EH (cell line): ENCODE measurements around the gene MAGEA4.
"Not testable (repeated sequence)": the region's sequence is repeated elsewhere in the genome, so short reads cannot be mapped to it uniquely, and the experiment has no call there.

Experiments
- DNase-seq: peaks from one replicate; pipeline ENCODE4 v3.0.0-alpha.2; 2015; ENCODE audit warnings: low read depth

Gene MAGEA4

DNA sequence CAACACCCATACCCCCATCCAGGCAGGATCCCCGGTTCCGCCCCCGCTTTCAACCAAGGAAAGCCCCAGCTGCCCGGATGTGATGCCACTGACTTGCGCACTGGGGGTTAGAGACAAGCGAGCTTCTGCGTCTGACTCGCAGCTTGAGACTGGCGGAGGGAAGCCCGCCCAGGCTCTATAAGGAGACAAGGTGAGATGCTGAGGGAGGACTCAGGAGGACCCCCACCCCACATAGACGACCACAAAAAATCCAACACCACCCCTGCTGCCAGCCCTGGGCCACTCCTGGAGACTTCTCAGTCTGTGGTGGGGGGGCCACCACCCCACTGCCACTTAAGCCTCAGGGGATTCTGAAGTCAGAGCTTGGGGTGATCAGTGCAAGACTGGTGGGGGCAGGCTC lies at the start of gene MAGEA4:
MAGEA4 (plus strand) TSS at position 110 of the 400 bp plus-strand sequence. CDS start 10,776 bp downstream, outside the sequence.
- no peak for DNase-seq

DNA sequence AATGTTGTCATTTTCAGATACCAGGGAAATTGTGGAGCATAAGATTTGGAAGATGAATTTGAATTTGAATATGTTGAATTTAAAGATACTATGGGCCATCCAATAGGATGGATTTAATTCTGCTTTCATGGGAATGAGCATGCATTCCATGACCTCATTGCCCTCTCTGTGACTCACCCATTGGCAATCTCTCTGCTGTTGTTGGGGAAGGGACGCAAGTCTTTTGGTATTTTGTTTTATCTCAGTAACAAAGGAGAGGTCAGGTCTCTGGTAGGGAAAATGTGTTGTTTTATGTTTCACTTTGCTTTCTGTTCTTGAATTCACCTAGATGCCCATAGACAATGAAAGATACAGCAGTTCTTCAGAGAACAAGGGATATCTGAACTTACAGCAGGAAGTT lies 42.1 kb upstream of the MAGEA4 start:
- DNase-seq: peak; percentile 89

DNA sequence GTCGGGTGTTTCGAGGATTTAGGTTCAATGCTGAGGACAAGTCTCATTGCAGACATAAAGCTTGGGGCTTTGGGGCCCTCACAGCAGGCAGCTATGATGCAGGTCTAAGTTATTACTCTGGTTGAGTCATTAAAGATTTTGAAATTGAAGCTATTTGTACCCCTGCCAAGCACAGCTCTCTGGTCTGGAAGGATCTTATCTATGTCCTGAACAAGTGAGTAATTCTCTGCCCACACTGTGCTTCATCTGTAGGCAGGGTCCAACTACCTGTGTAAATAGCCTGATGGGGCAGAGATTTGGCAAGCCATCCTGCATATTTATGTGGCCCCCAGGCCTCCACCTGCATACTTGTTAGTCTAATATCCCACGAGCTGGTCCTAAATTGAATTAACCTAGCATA lies 41.4 kb upstream of the MAGEA4 start:
- peak; percentile 95 for DNase-seq

GRCh38 chrX:151873096-151873495 lies 39.6 kb upstream of the MAGEA4 start:
- no peak for DNase-seq

- DNase-seq: peak; percentile 18
Observed at GRCh38 chrX:151875270-151876026, 37.2 kb upstream of the MAGEA4 start.

GRCh38 chrX:151878574-151878973 lies 34.1 kb upstream of the MAGEA4 start:
- DNase-seq: no peak

- DNase-seq: no peak
Observed at GRCh38 chrX:151879856-151880255, 32.8 kb upstream of the MAGEA4 start.

DNA sequence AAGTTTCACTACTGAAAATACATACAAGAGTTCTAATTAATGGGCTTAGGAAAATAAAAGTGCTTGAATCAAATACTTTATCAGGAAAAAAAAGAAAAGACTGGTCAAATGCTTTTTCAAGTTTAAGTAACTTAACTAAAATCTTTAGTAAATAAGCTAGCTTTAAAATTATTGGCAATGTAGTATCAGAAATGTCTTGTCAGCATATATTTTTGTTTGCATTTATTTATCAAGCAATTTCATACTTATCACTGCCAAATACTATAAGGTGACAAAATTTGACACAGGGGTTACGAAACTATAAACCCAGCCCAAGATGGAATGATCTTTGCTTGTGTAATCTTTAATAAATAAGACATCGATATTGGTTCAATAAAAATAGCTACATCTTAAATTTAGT lies 31.8 kb upstream of the MAGEA4 start:
- DNase-seq: no peak

DNA sequence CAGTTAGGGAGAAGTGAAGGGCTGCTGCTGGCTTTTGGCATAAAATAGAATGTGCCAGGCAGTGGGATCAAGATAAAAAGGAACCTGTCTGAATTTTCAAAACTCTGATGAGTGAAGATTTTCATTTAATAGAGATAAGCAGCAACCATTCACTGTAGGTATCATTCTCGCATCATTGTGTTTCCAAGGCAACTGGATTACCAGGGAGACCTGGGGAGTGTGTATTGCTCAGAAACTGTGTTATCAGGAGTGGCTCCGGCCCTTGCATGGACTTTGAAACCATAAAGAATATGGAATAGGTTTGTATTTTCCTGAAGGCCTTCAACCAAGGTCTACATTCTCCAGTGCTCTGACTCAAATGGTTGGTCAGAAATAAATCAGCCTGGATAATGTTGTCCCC lies 23.3 kb upstream of the MAGEA4 start:
- no peak for DNase-seq

DNA sequence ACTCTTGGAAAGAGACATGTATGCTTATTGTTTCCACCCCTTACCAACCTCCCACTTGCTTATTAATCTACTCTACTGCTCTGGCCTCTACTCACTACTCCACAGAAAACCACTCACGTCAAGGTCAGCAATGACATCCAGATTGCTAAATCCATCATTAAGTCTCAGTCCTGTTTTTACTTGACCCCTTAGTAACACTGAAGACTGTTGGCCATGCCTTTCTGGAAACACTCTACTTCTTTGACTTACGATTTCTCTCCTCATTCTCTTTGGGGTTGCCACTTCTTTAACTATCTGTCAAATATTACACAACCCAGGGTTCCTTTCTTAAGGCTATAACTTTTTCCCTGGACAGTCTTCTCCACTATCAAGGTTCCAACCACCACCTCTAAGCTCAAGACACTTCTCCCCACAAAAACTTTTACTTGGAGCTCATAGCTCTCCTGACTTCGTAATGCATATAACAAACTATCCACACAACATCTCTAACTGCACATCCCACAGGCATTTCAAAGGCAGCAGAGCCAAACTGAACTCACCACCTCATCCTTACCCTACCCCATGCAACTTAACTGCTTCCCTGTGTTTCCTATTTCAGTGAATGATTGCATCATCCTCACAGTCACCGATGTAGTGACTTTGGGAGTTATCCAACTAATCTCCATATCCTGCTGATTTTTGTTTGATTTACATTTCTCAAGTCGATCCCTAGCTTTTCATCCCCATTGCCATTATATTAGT lies 15.8 kb upstream of the MAGEA4 start:
- peak; percentile 75 for DNase-seq

DNA sequence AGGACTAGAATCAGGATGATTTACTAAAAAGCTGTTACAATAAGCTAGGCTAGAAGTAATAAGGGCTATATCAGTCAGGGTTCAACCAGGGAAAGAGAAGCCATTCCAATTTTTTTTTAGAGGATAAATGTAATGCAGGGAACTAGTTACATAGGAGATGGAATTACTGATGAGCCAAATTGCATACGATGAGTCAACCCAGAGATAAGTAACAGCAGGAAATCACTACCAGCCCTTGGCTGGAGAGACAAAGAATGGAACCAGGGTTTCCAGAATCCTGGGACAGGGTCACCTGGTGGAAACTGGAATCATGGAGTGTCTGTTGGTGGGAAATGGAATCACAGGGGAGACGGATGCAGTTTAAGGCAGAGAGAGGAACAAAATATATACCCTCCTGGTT lies 13.1 kb upstream of the MAGEA4 start:
- DNase-seq: peak; percentile 57

GRCh38 chrX:151901826-151902225 lies 10.9 kb upstream of the MAGEA4 start:
- peak; percentile 11 for DNase-seq

- peak; percentile 93 for DNase-seq
Observed at GRCh38 chrX:151902813-151903591, 9.7 kb upstream of the MAGEA4 start.

DNA sequence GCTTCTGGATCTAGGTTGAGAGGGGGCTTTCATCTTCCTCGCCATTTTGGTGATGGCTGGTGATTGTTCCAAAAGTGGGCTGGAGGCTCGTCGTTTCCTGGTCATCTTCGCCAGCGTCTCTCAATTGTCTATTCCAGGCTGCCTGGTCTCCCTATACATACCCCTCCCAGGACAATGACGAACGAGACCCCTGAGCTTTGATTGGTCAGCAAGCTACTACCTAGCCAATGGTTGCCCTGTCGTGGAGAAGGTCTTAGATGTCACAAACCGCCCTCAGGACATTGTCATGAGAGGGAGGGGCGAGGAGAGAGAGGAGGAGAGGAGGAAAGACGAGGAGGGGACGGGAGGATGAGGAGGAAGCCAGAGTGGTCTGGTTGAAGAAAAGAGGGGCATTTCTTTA lies 7.7 kb upstream of the MAGEA4 start:
- no peak for DNase-seq

DNA sequence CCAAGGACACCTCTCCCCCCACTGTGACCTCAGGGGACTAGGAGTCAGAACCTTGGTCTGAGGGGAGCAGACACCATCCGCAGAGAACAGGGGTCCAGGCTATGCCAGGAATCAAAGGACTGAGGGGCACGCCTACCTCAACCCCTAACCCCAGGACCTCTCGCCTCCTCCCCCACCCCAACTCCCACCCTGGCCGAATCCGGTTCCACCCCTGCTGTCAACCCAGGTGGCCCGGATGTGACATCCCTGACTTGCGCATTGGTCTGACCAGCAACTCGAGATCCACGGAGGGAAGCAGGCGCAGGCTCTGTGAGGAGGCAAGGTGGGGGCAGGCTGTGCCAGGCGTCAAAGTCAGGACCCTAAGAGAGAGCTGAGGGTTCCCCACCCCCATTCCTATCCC lies 468 bp upstream of the MAGEA4 start:
- DNase-seq: no peak

- DNase-seq: not testable (repeated sequence)
Observed at GRCh38 chrX:151918736-151919135, 6.0 kb downstream of the MAGEA4 start.

- no peak for DNase-seq
Observed at GRCh38 chrX:151919610-151920009, 6.9 kb downstream of the MAGEA4 start.

DNA sequence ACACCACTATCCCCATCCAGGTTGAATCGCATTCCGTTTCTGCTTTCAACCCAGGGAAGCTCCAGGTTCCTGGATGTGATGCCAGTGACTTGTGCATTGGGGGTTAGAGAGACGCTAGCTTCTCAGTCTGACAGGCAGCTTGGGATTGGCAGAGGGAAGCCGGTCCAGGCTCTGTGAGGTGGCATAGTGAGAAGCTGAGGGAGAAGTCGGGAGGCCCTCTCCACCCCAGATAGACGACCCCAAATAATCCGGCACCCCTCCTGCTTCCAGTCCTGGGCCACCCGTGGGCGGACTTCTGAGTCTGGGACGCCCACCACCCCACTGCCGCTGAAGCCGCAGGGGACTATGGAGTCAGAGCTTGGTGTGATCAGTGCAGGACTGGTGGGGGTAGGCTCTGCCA lies 7.4 kb downstream of the MAGEA4 start:
- no peak for DNase-seq

DNA sequence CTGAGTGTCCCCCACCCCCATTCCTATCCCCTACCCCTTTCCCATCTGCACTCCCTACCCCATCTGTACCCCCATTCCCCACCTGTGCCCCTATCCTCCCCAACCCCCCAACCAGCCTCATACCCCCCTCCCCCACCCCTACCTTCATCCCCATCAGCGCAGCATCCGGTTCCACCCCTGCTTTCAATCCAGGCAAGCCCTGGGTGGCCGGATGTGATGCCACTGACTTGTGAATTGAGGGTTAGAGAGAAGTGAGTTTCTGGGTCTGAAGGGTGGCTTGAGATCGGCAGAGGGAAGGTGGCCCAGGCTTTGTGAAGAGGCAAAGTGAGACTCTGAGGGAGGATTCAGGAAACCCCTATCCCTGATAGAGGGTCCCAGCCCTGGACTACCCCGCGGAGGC lies 7.8 kb downstream of the MAGEA4 start:
- no peak for DNase-seq

DNA sequence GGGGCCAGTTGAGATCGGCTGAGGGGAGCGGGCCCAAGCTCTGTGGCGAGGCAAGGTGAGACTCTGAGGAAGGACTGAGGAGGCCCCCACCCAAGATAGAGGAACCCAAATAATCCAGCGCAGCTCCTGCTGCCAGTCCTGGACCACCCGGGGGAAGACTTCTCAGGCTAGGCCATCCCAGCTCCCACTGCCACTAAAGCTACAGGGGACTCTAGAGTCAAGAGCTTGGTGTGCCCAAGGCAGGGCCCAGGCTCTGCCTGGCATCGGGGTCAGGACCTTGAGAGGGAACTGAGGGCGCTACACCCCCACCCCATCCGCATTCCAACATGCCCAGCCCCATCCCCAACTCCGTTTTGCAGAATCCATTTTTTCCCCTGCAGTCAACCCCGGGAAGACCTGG lies 8.6 kb downstream of the MAGEA4 start:
- DNase-seq: no peak

DNA sequence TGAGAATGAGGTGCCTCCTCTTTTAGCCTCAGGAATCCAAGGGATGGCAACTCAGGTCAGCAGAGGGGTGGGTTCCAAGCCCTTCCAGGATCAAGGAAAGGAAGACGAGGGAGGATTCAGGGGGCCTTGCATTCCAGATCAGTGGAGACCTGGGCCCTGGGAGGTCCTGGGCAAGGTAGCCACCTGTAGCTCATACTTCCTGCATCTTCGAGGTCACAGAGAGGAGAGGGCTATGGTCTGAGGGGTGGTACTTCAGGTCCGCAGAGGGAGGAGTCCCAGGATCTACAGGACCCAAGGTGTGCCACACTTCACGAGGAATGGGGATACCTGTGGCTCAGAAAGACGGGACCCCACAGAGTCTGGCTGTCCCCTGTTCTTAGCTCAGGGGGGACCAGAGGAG lies 9.2 kb downstream of the MAGEA4 start:
- no peak for DNase-seq

GRCh38 chrX:151922692-151923091 lies 10.0 kb downstream of the MAGEA4 start:
- no peak for DNase-seq

GRCh38 chrX:151923648-151924047 lies 11.0 kb downstream of the MAGEA4 start:
- DNase-seq: no peak
